ENCODE data around the gene AMTN.

Gene AMTN

GRCh38 chr4:70564033-70564432 is 45.7 kb downstream of the AMTN start:
- no peak for DNase-seq

GRCh38 chr4:70570796-70571195 is 52.4 kb downstream of the AMTN start:
- DNase-seq: no peak

- DNase-seq: no peak
These were observed 53.4 kb downstream of the AMTN start for GRCh38 chr4:70571772-70572171.

DNA sequence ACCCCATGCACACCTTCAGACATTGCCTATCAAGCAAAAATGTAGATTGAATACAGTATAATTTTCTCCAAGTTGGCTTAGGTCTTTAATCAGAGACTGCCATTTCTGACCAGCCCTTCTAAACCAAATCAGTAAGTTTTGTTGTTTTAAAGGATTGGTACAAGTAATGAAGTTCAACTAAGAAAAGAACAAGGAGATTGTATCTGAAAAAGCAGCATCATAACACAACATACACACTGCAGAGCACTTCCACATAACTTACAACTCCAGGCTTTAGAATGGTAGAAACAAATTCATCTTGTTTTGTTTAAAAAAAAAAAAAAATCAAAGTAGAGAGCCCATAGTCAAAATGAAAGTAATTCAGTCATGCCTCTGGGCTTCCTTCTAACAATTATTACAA is 57.6 kb downstream of the AMTN start:
- DNase-seq: no peak

GRCh38 chr4:70577220-70577927 is 59.0 kb downstream of the AMTN start:
- no peak for DNase-seq

- DNase-seq: no peak
These were observed 63.6 kb downstream of the AMTN start for GRCh38 chr4:70581980-70582379.

Measured in CD4-positive, alpha-beta T cell treated with Interleukin-6 for 4 hours (primary cell).